Measurements from ENCODE around the gene NAT8L.
"Not testable (repeated sequence)": the region's sequence is repeated elsewhere in the genome, so short reads cannot be mapped to it uniquely, and the experiment has no call there.

The NAT8L gene

GRCh38 chr4:2059046-2059725, at the start of gene NAT8L:
TSS of gene NAT8L (plus strand) at chr4:2059327. CDS start at chr4:2059512, 185 bp downstream.
- no peak for DNase-seq (ENCODE audit: low read depth)

GRCh38 chr4:2009651-2010233, 49.4 kb upstream of the NAT8L start:
- DNase-seq (ENCODE audit: low read depth), result peak; percentile 23

- DNase-seq (ENCODE audit: low read depth), result no peak
Observed at GRCh38 chr4:2011583-2011982, 47.5 kb upstream of the NAT8L start.

- no peak for DNase-seq (ENCODE audit: low read depth)
Observed at GRCh38 chr4:2015008-2015407, 44.1 kb upstream of the NAT8L start.

GRCh38 chr4:2021358-2022018, 37.6 kb upstream of the NAT8L start:
- not testable (repeated sequence) for DNase-seq (ENCODE audit: low read depth)

GRCh38 chr4:2024683-2025082, 34.4 kb upstream of the NAT8L start:
- no peak for DNase-seq (ENCODE audit: low read depth)

GRCh38 chr4:2025817-2026216, 33.3 kb upstream of the NAT8L start:
- DNase-seq (ENCODE audit: low read depth), result no peak

- DNase-seq (ENCODE audit: low read depth), result not testable (repeated sequence)
Observed at GRCh38 chr4:2027120-2027519, 32.0 kb upstream of the NAT8L start.

GRCh38 chr4:2031161-2031560, 28.0 kb upstream of the NAT8L start:
- DNase-seq (ENCODE audit: low read depth), result not testable (repeated sequence)

GRCh38 chr4:2036327-2036726, 22.8 kb upstream of the NAT8L start:
- DNase-seq (ENCODE audit: low read depth), result no peak

- no peak for DNase-seq (ENCODE audit: low read depth)
Observed at GRCh38 chr4:2036866-2037265, 22.3 kb upstream of the NAT8L start.

- no peak for DNase-seq (ENCODE audit: low read depth)
Observed at GRCh38 chr4:2040391-2041238, 18.5 kb upstream of the NAT8L start.

GRCh38 chr4:2041239-2042130, 17.6 kb upstream of the NAT8L start:
- DNase-seq (ENCODE audit: low read depth), result peak; percentile 84

GRCh38 chr4:2042204-2042946, 16.8 kb upstream of the NAT8L start:
- DNase-seq (ENCODE audit: low read depth), result peak; percentile 24

GRCh38 chr4:2042947-2043395, 16.2 kb upstream of the NAT8L start:
- no peak for DNase-seq (ENCODE audit: low read depth)

- no peak for DNase-seq (ENCODE audit: low read depth)
Observed at GRCh38 chr4:2043396-2044118, 15.6 kb upstream of the NAT8L start.

GRCh38 chr4:2044119-2044485, 15.0 kb upstream of the NAT8L start:
- no peak for DNase-seq (ENCODE audit: low read depth)

GRCh38 chr4:2044542-2045517, 14.3 kb upstream of the NAT8L start:
- DNase-seq (ENCODE audit: low read depth), result no peak

- DNase-seq (ENCODE audit: low read depth), result no peak
Observed at GRCh38 chr4:2045518-2045951, 13.6 kb upstream of the NAT8L start.
